Measurements from ENCODE around the gene WDR86.

GRCh38 chr7:151395036-151395367 is 14.8 kb downstream of the WDR86 start:
- TF ChIP-seq POLR2AphosphoS5 (IDR thresholded peaks at IDR 0.05) (no peak), CTCF (IDR thresholded peaks at IDR 0.05; ENCODE audit: poor library complexity, severe bottlenecking) (no peak), EZH2 (IDR thresholded peaks at IDR 0.05; ENCODE audit: borderline replicate concordance, insufficient read depth, low read length, poor library complexity, severe bottlenecking) (no peak), TAF1 (IDR thresholded peaks at IDR 0.05; ENCODE audit: low read depth) (no peak), EP300 (conservative IDR thresholded peaks at IDR 0.05; ENCODE audit: poor library complexity, severe bottlenecking) (no peak)

Data from neural cell (in vitro differentiated cells).